Astrocyte (in vitro differentiated cells and primary cell): ENCODE measurements around the gene AQP6.

Experiments
- CTCF ChIP-seq: IDR thresholded peaks from 2 replicates; pipeline ENCODE4 v1.5.1; 2011; ENCODE audit warnings: low read depth, mild to moderate bottlenecking, inconsistent platforms, low read length, moderate library complexity; ENCODE audit not compliant: insufficient read depth
- EZH2 ChIP-seq: IDR thresholded peaks from 2 replicates; pipeline ENCODE4 v1.6.1; 2012; ENCODE audit warnings: mild to moderate bottlenecking, low read length, inconsistent platforms; ENCODE audit not compliant: insufficient read depth

DNA sequence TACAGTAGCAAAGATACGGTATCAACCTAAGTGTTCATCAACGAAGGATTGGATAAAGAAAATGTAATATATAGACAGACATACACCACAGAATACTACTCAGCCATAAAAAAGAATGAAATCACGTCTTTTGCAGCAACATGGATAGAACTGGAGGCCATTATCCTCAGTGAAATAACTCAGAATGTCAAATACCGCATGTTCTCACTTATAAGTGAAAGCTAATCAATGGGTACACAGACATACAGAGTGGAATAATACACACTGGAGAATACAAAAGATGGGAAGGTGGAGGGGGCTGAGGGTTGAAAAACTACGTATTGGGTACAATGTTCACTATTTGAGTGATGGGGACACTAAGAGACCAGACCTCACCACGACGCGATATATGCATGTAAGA lies 51.5 kb downstream of the AQP6 start:
- TF ChIP-seq CTCF (no peak), EZH2 (no peak)
